GM18870 (cell line): Measurements from ENCODE around the gene CACNA1S.
A peak's percentile ranks its signal among the peaks of the same experiment; 100 is the strongest.

ENCODE experiments used
- ATAC-seq: cut with Tn5 transposase; IDR thresholded peaks from one replicate; pipeline ENCODE4 v1.9.1; 2021; ENCODE audit warnings: moderate library complexity; ENCODE audit not compliant: unreplicated experiment

Gene CACNA1S

DNA sequence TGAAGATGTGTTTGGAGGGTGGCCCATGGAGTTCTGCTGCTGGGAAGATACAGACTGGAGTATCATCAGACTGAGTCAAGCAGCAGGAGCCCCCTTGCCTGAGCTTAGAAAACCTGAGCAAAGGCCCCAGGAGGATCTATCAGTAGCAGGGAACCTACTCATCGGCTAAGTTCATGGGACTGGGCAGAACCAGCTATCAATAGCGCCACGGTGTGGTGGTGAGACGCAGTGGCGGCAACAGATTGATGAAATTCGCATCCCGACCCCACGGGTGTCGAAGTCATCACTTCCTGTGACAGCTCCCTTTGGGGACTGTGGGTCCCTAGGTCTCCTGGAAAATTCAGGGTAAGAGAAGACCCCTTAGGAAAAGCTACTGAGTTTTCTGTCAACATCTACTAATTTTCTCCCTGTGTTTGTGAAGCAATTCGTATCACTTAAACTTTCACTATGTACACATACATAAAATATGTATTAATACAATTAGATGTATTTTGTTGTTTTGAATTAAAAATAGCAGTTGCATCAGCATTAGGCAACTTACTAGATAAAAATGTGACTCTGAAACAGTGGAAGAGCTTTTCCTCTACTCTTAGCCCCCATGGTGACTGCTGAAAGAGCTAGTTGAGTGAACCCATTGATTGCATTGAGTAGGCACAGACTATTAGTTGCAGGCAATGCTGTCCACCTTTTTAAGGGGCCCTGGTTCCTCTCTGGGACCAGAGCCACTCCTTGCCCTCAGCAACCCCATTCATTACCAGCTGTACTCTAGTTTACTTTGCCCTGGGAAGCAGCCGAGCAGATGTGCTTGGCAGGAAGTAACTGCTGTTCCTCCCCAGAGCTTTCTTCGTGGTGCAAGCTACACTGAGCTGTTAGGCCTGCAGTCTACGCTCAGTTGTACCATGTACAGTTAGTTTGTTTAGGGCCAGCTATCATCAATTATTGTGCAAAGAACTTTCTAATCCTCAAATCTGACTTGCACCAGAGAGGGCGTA lies 7.3 kb upstream of the CACNA1S start:
- ATAC-seq = no peak

GRCh38 chr1:201116091-201116490 lies 3.9 kb upstream of the CACNA1S start:
- ATAC-seq = no peak

GRCh38 chr1:201115390-201115937 lies 3.2 kb upstream of the CACNA1S start:
- no peak for ATAC-seq

DNA sequence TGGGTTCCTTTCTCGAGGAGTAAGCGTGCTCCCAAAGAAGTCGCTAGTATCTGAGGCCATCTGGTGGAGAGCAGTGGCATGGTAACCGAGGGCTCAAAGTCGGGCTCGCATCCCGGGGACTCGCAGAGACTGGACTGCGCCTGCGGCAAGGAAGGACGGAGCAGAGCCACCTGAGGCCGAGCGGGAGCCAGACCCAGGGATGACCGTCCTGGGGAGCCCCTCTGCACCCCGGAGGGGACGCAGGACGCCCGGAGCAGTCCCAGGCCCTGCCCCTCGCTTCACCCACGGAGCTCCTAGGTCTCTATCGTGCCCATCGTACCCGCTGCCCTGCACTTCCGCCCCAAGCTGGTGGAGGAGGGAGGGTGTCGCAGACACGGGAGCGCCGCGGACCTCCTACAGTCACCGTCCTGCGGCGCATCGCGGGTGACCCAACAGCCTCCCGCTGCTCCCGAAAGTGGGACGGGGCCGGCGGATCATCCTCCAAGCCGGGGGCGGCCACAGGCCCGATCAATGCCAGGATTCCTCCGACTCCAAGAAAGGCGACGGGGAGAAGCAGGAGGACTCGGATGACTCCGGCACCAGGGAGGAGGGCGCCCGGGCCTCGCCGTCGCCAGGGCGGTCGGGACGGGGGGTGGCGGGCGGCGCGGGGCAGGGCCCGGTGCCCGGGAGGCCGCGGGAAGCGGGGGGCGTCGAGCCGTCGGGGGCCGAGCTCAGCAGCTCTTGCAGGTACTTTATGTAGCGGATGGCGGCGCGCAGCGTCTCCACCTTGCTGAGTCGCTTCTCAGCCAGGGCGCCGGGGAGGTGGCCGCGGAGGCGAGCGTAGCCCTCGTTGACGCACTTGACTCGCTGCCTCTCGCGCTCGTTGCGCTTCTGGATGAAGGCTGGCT lies 2.3 kb upstream of the CACNA1S start:
- ATAC-seq = peak; percentile 73

DNA sequence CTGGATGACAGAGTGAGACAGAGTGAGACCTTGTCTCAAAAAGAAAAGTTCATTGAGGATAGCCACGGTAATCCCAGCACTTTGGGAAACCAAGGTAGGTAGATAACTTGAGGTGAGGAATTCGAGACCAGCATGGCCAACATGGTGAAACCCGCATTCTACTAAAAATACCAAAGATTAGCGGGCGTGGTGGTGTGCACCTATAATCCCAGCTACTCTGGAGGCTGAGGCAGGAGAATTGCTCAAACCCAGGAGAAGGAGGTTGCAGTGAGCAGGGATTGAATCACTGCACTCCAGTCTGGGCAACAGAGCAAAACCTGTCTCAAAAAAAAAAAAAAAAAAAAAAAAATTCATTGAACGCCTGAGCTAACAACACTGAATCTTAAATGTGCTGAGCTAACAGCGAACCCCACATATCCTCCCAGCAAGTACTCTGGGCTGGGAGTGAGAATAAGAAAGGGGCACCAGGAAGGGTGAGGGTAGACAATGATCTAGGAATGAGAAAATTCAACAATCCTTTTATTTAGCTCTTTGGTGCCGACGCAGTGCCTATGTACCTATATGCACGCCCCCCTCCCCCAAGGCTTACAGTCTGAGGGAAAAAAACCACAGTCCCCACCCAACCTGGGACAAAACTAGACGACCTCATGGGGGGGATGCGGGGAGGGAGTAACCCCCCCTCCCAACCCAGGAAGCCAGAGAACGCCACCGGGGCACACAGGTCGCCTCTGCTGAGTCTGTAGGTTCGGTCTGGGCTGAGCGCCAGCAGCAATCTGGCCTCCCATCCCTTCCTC lies 1.4 kb upstream of the CACNA1S start:
- no peak for ATAC-seq

DNA sequence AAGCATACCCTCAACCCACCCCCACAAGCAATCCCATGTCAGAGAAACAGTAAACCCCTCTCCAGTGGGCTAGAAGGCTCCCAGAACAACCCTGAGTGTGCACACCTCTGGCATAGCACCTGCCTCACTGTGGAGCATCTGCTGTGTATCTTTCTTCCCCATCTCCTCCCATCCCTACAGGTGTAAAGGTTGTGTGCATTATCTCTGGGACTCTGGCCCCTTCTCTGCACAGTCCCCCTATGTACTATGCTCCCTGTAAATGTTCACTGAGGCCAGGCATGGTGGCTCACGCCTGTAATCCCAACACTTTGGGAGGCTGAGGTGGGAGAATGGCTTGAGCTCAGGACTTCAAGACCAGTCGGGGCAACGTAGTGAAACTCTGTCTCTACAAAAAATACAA lies 700 bp upstream of the CACNA1S start:
- ATAC-seq = no peak

- ATAC-seq = no peak
These were observed 554 bp downstream of the CACNA1S start for GRCh38 chr1:201111672-201112071.

DNA sequence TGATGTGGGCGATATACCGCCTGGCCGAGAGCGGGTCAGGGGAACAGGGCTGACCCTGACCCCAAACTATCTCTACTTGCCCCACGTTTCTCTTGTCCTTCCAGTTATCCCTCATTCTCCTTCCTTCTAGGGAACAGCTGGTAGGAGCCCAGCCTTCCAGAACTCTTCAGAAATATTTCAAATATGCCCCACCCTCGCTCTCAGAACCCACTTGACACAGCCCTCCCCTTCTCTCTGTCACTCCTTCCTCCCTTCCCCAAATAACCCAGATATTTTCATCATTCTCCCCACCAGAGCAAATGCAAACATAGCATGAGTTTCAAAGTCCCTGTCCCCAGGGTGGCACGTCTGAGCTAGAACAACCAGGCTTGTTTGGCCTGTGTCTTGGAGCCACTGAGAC lies 1.1 kb downstream of the CACNA1S start:
- ATAC-seq = no peak

DNA sequence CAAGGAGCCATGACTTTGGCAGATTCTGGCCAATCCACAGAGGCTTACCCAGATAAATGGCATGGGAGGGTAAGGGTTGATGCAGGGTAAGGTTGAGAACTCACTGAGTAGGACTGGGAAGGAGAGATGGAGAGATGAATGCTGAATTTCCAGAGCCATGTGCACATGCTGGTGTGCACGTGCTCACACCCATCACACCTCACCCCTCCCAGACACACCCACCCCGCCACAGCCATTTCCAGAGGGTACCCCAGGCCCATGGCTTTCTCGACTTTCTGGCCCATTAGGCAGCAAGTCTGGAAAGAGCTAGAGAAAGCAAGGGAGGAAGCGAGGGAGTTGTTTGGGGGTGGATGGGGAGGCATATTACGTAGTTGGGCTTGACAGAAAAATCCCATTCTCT lies 1.6 kb downstream of the CACNA1S start:
- no peak for ATAC-seq

- ATAC-seq = no peak
These were observed 2.1 kb downstream of the CACNA1S start for GRCh38 chr1:201110138-201110537.

- ATAC-seq = no peak
These were observed 2.6 kb downstream of the CACNA1S start for GRCh38 chr1:201109651-201110050.

- ATAC-seq = no peak
These were observed 3.6 kb downstream of the CACNA1S start for GRCh38 chr1:201108614-201109013.

DNA sequence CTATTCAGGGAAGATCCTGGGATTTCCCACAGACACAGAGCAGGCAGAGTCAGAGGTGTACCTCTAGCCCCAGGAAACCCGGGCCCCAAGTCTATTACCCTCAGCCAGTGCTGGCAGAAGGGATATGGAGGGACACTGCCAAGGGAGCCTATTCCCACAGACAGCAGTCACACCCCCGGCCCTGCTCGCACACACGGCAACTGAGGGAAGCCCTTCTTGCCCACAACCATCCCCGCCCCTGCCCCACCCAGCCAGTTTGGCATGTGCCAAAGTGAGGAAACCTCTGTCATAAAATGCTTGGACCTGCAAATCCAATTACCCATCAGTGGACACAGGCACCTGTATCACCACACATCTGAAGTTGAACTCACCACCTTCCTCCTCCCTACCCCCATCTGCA lies 6.5 kb downstream of the CACNA1S start:
- ATAC-seq = no peak

DNA sequence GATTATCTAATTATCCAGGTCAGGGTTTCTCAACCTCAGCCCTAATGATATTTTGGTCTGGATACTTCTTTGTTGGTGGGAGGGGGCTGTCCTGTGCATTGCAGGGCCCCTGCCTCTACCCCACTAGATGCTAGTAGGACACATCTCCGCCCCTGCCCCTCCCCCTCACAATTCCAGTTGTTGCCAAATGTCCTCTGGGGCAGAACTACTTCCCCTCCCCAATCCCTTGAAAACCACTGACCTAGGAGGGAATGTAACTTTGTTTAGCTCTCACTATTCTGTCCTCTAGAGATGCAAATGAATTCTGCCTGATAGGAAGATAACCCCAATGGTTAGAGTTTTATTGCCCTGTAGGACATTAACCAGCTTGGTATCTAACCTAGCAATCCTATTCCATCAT lies 8.1 kb downstream of the CACNA1S start:
- ATAC-seq = no peak

GRCh38 chr1:201103666-201104065 lies 8.6 kb downstream of the CACNA1S start:
- no peak for ATAC-seq

DNA sequence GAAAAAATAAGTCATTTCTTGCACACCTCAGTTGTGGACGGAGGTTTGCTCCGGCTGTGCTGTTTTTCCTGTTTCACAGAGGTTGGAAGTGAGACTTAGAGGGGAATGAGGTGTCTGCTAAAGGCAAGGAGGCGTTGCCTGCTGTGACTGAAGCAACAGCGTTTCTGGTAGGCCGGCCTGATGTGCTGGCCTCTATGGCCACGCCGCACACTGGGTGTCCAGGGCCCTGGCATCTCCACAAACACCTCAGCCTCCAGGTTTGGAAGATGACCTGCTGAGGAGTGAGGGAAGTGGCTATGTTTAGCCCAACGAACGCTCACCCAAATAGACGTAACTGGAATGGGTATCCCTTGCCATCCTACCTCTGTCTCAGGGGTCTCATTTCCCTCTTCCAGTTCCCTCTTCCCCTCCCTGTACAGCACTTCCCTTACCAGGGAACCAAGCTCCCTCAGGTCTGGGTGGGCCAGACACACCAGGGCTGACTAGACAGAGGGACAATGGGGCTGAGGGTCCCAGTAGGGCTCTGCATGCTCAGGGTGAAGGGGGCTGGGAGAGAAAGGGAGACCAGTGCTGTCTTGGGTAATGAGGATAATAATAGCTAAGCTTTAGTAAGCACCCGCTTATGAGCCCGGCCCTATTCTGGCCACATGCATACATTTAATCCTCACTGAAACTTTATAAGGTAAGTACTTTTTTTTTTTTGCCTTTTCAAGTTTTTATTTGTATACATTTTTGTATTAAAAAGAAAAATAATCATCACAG lies 11.9 kb downstream of the CACNA1S start:
- ATAC-seq = no peak

- no peak for ATAC-seq
These were observed 13.1 kb downstream of the CACNA1S start for GRCh38 chr1:201098992-201099677.

DNA sequence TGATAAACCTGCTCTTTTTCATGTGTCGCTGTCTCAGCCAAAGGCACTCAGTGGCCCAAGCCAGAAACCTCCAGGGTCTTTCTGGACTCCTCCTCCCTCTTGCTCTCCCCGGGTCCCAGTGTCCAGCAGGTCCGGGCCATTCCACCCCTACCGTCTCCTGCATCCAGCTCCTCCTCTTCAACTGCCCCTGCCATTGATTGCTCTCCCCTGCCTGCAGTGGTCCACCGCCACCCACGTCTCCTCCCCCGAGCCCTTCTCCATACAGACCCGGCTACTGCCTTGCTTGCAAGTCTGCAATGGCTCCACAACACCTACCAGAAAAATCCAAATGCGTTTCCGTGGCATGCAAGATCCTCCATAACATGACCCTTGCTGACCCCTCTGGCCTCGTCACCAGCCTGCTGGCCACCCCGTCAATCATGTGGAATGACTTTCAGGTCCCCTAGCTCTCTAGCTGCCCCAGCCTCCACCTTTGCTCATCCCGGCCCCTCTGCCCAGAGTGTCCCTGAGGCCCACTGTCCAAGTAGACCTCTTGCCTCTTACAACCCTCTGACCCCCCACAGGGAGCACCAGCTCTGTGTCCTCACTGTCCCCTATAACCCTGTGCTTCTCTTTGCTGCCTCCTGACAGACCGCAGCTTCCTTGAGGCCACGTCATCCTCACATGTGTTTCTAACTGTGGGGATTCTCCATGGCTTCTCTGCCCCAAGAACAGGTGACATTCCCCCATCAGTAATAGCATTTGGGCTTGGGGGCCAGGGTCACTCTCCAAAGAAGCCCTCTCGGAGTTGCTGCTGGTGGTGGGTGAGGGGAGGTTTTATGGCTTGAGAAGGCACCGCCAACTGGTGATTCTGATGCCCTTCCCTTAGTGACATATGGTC lies 15.0 kb downstream of the CACNA1S start:
- no peak for ATAC-seq
